ENCODE data around the gene CHN2.

Gene CHN2

DNA sequence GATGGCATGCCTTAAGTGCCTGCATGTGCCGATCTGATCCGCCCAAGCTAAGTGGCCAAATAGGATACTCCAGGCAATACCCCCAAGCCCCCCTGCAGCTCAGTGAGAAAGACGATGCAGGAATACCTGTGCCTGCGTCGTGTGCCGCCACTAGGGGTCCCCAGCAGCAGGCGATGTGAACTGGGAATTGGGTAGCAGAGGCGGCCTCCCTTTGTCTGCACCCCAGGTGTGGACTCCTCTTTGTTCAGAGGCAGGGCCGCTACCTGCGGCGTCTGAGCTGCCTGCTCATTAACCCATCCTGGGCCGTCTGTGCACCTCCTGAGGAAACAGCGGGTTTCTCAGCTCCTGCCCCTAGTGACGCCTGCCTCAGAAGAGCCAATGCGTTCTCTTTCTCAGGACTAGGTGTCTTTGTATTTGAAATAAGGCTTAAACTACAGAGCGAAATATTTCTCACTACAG lies 4.8 kb upstream of the CHN2 start:
- Histone ChIP-seq H3K36me3 (ENCODE audit: control insufficient read depth, insufficient read depth, low read length) (no peaks in the 10 kb centered on the region), H3K4me3 (ENCODE audit: extremely low read depth, insufficient read depth, low read length, poor library complexity, severe bottlenecking) (no peak overlapping the region), H3K4me1 (ENCODE audit: control insufficient read depth, insufficient read depth, low read length, poor library complexity, severe bottlenecking) (peaks cover 10% of the 10 kb centered on the region), H3K27ac (ENCODE audit: low read depth, low read length, severe bottlenecking) (no peak overlapping the region), H3K9me3 (ENCODE audit: control insufficient read depth, low read length) (no peaks in the 10 kb centered on the region)
- 2 to 8% methylated on average over 8 to 13 of the region's 16 CpGs for WGBS, 2 experiments (ENCODE audit: insufficient coverage in 2 of 2)

DNA sequence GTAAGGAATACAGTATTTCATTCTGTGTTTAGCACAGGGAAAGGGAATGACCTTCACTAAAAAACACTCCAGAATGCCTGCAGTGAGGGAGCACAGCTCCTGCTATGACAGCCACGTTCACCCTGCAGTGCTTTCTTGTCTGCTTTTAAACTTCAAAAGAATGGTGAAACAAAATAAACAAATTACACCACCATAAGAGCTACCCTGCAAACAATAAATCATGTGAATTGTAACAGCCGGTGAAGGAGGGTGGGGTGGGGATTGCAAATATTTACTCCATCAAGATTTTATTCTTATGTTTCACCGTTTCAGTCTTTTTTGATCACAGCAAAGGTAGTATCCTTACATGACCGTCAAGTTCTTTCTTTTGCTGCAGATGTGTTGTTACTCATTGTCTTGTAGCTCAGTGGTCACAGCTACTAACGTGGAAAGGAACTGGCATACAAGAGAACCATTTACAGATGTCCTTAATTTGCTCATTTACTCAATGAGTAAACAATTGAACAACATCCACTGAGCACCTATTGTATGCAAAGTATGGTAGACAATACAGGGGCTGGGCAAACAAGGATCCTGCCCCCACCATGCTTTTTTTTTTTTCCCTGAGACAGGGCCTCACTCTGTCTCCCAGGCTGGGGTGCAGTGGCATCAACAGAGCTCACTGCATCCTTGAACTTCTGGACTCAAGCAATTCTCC lies 4.1 kb upstream of the CHN2 start:
- 44% methylated on average over 2 of the region's 5 CpGs; no CpG with 5 or more reads in 1 of the 2 experiments for WGBS, 2 experiments (ENCODE audit: insufficient coverage in 2 of 2)
- no peaks in the 10 kb centered on the region for H3K9me3 ChIP-seq (ENCODE audit: control insufficient read depth, low read length)
- peak overlapping the region; percentile 13 for H3K27ac ChIP-seq (ENCODE audit: low read depth, low read length, severe bottlenecking)
- no peak overlapping the region for H3K4me3 ChIP-seq (ENCODE audit: extremely low read depth, insufficient read depth, low read length, poor library complexity, severe bottlenecking)
- no peaks in the 10 kb centered on the region for H3K36me3 ChIP-seq (ENCODE audit: control insufficient read depth, insufficient read depth, low read length)
- peaks cover 10% of the 10 kb centered on the region for H3K4me1 ChIP-seq (ENCODE audit: control insufficient read depth, insufficient read depth, low read length, poor library complexity, severe bottlenecking)

DNA sequence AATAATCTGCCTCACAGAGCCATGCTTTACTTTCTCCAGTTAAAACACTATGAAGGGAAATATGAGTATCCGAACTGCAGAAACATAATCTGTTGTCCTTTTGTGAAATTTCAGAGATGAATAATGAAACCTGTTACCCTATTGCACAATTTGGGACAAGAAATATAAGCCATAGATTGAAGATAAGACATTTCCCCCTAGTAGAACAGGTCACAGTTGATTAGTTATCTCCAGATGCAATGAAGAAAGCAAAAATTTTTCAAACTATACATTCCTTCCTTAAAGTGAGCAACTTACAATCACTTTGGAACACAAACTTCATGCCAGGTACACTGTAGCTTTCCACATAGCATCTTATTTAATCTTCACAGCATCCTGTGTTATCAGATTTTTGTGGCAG lies 2.3 kb upstream of the CHN2 start:
- Histone ChIP-seq H3K27ac (ENCODE audit: low read depth, low read length, severe bottlenecking) (no peak overlapping the region), H3K9me3 (ENCODE audit: control insufficient read depth, low read length) (no peaks in the 10 kb centered on the region), H3K4me1 (ENCODE audit: control insufficient read depth, insufficient read depth, low read length, poor library complexity, severe bottlenecking) (peaks cover 10% of the 10 kb centered on the region), H3K36me3 (ENCODE audit: control insufficient read depth, insufficient read depth, low read length) (no peaks in the 10 kb centered on the region), H3K4me3 (ENCODE audit: extremely low read depth, insufficient read depth, low read length, poor library complexity, severe bottlenecking) (no peak overlapping the region)
- WGBS, 2 experiments (ENCODE audit: insufficient coverage in 2 of 2) = no CpG with 5 or more reads among the region's 1 CpG

DNA sequence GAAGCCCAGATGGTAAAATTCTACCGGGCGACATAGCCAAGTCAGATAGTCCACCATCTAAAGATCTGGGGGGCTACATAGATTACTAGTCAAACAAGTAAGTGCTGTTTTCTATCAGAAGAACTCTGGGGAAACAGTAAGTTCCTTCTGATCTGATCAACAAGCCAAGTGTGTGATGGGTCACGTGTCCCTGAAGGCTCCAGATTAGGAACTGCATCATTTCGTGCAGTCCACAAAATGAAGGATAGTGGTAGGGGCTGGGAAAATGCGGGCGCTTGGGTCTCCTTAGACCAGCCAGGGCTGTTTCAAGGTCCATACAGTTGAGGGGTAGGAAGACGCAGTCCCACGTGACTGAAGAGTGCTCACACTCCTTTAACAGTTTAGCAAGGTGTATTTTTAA lies 1.8 kb upstream of the CHN2 start:
- WGBS, 2 experiments (ENCODE audit: insufficient coverage in 2 of 2) = 88 to 92% methylated on average over 8 of the region's 8 CpGs
- no peak overlapping the region for H3K4me3 ChIP-seq (ENCODE audit: extremely low read depth, insufficient read depth, low read length, poor library complexity, severe bottlenecking)
- peaks cover 10% of the 10 kb centered on the region for H3K4me1 ChIP-seq (ENCODE audit: control insufficient read depth, insufficient read depth, low read length, poor library complexity, severe bottlenecking)
- H3K27ac ChIP-seq (ENCODE audit: low read depth, low read length, severe bottlenecking) = no peak overlapping the region
- H3K9me3 ChIP-seq (ENCODE audit: control insufficient read depth, low read length) = no peaks in the 10 kb centered on the region
- H3K36me3 ChIP-seq (ENCODE audit: control insufficient read depth, insufficient read depth, low read length) = no peaks in the 10 kb centered on the region

DNA sequence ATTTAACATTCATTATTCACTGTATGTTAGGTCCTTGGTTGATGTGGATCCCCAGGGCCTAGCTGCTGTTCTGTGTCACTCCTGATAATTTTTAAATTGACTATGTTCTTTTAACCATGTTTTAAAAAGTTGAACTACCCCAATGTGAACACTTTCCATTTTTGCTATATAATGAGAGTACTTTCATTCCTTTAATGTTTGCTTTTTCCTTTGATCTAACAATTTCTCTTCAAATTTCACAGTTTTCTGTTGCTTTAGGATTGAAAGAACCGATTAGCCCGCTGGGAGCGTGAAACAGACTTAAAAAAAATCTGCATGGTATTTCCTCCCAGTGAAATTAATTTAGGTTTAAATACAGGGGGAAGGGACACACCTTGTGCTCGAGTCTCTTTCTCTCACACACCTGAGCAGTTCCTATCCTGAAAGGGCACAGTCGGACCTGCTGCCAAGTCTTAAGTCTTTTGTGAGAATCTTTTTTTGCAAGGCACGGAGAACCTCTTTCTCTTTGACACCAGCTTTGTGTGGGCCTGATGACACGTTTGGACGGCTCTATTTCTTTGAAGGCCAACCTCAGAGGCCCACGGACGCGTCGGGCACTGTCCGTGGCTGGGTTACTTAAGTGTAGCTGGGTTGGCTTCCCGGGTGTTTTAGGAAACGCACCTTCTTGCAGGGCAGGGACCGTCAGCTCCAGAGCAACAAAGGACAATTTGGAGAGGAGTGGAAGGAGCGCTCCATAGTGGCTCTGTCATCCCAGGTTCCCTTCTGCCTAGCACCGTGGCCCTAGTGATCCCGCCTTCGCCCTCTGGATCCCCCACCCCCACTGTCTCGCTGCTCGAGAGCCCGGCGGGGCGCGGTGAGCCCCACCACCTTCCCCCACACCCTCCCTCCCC lies 1.0 kb upstream of the CHN2 start:
- no peaks in the 10 kb centered on the region for H3K9me3 ChIP-seq (ENCODE audit: control insufficient read depth, low read length)
- H3K27ac ChIP-seq (ENCODE audit: low read depth, low read length, severe bottlenecking) = no peak overlapping the region
- peak overlapping the region; percentile 59 for H3K4me3 ChIP-seq (ENCODE audit: extremely low read depth, insufficient read depth, low read length, poor library complexity, severe bottlenecking)
- peaks cover 10% of the 10 kb centered on the region for H3K4me1 ChIP-seq (ENCODE audit: control insufficient read depth, insufficient read depth, low read length, poor library complexity, severe bottlenecking)
- WGBS, 2 experiments (ENCODE audit: insufficient coverage in 2 of 2) = 6 to 21% methylated on average over 12 to 13 of the region's 26 CpGs
- H3K36me3 ChIP-seq (ENCODE audit: control insufficient read depth, insufficient read depth, low read length) = no peaks in the 10 kb centered on the region

DNA sequence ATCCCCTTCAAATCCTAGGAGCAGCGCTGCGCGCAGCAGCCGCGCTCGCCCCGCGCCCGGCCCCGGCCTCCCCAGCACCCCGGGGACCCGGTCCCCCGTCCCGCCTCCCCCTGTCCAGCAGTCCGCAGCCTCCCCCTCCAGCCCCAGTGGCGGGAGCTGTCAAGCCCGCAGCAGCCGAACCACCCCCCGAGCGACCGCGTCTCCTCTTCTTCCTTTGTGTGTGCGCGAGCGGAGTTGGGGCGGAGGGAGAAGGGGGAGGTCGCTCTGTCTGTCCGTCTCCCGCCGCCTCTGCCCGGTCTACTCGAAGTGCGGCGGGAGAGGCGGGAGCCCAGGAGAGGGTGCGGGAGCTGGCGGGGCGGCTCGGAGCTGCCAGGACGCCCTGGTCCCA lies 375 bp upstream of the CHN2 start:
- Histone ChIP-seq H3K27ac (ENCODE audit: low read depth, low read length, severe bottlenecking) (no peak overlapping the region), H3K9me3 (ENCODE audit: control insufficient read depth, low read length) (no peaks in the 10 kb centered on the region), H3K4me1 (ENCODE audit: control insufficient read depth, insufficient read depth, low read length, poor library complexity, severe bottlenecking) (peaks cover 10% of the 10 kb centered on the region), H3K4me3 (ENCODE audit: extremely low read depth, insufficient read depth, low read length, poor library complexity, severe bottlenecking) (peak overlapping the region; percentile 59), H3K36me3 (ENCODE audit: control insufficient read depth, insufficient read depth, low read length) (no peaks in the 10 kb centered on the region)
- WGBS, 2 experiments (ENCODE audit: insufficient coverage in 2 of 2) = 0 to 1% methylated on average over 12 to 19 of the region's 40 CpGs

DNA sequence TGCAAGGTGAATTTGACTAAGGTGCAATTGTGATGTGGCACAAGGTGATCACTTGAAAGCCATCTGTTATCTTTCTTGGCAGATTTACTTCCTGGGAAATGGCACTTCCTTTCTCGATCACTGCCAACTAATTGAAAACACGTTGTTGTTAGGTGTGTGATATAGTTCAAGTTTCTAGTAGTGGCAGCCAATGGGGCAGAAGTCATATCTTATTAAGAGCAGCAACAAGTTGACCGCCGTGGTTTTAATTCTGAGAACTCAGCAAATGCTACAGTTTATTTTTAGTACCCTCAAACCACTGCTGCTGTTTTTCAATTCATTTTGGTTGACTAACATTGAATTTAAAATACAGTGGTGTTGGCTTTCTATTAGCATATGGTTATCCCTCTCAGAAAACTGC lies 1.6 kb downstream of the CHN2 start:
- 86 to 100% methylated on average over 1 to 2 of the region's 4 CpGs for WGBS, 2 experiments (ENCODE audit: insufficient coverage in 2 of 2)
- no peak overlapping the region for H3K4me3 ChIP-seq (ENCODE audit: extremely low read depth, insufficient read depth, low read length, poor library complexity, severe bottlenecking)
- H3K4me1 ChIP-seq (ENCODE audit: control insufficient read depth, insufficient read depth, low read length, poor library complexity, severe bottlenecking) = no peaks in the 10 kb centered on the region
- no peaks in the 10 kb centered on the region for H3K9me3 ChIP-seq (ENCODE audit: control insufficient read depth, low read length)
- H3K27ac ChIP-seq (ENCODE audit: low read depth, low read length, severe bottlenecking) = no peak overlapping the region
- H3K36me3 ChIP-seq (ENCODE audit: control insufficient read depth, insufficient read depth, low read length) = no peaks in the 10 kb centered on the region

DNA sequence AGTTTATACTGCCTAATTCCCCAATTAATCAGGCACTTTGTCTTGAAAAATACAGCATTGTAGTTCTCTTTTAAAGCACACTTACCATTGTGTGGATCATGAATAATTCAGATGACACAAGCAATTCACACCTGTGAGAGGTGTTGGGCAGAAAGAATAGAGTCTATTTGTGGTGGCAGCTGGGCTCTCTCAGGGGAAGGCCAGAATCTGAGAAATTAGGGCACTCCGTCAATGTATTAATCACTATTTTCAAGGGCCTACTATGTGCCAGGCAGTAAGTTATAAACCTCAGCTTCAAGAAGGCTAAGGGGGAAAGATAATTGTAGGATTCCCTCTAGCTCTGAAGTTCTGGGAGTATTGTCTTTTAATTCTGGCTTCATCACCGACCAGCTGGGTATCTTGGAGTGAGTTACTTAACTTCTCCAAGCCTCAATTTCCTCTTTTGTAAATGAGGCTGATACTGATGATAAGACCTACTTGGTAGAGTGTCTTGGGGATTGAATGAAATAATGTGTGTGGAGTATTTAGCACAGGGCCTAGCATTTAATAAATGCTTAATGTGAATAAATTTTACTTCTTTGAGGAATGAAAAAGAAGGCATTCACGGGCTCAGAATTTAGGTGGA lies 2.5 kb downstream of the CHN2 start:
- Histone ChIP-seq H3K27ac (ENCODE audit: low read depth, low read length, severe bottlenecking) (no peak overlapping the region), H3K36me3 (ENCODE audit: control insufficient read depth, insufficient read depth, low read length) (no peaks in the 10 kb centered on the region), H3K4me1 (ENCODE audit: control insufficient read depth, insufficient read depth, low read length, poor library complexity, severe bottlenecking) (no peaks in the 10 kb centered on the region), H3K4me3 (ENCODE audit: extremely low read depth, insufficient read depth, low read length, poor library complexity, severe bottlenecking) (no peak overlapping the region), H3K9me3 (ENCODE audit: control insufficient read depth, low read length) (no peaks in the 10 kb centered on the region)
- 67 to 83% methylated on average over 1 of the region's 3 CpGs for WGBS, 2 experiments (ENCODE audit: insufficient coverage in 2 of 2)

DNA sequence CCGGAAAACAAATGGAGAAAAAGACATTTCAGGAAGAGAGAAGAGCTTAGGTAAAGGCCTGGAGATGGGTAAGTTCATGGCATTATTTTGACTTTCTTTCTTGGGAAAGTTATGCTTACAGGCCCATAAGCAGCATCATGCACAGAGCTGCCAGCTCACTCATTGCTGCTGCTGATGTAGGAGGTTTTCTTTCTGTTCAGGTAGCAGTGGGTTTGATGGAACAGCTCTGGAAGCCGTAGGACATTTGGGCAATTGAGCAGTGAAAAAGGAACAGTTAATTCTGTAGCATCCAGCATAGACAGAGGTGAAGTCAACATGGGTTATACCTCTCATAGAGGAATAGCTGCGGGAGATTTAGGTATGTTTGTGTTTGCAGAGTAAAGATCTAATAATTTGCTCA lies 3.3 kb downstream of the CHN2 start:
- Histone ChIP-seq H3K4me1 (ENCODE audit: control insufficient read depth, insufficient read depth, low read length, poor library complexity, severe bottlenecking) (no peaks in the 10 kb centered on the region), H3K36me3 (ENCODE audit: control insufficient read depth, insufficient read depth, low read length) (no peaks in the 10 kb centered on the region), H3K4me3 (ENCODE audit: extremely low read depth, insufficient read depth, low read length, poor library complexity, severe bottlenecking) (no peak overlapping the region), H3K27ac (ENCODE audit: low read depth, low read length, severe bottlenecking) (no peak overlapping the region), H3K9me3 (ENCODE audit: control insufficient read depth, low read length) (no peaks in the 10 kb centered on the region)
- 95 to 100% methylated on average over 1 to 3 of the region's 3 CpGs for WGBS, 2 experiments (ENCODE audit: insufficient coverage in 2 of 2)

DNA sequence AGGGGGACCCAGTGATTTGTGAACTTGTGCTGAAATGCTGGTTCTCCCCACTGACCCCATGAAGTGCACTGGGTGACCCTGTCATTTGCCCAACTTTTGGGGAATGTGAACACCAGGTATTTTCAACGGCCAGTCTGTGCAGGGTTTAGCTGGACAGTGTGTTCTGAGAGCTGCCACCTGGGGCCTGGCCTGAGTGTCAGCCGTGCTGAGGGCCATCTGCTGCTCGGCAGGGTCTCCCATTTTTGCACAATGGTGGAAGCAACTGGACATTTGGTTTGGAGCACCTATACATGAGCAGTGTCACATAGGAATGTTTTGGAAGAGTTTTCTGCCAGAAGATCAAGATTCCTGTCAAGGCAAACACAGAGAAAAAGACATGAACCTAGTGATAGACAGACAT lies 5.2 kb downstream of the CHN2 start:
- no peak overlapping the region for H3K4me3 ChIP-seq (ENCODE audit: extremely low read depth, insufficient read depth, low read length, poor library complexity, severe bottlenecking)

More for the DNA sequence above, 5.2 kb downstream of the CHN2 start:
- Histone ChIP-seq H3K4me1 (ENCODE audit: control insufficient read depth, insufficient read depth, low read length, poor library complexity, severe bottlenecking) (peaks cover 3% of the 10 kb centered on the region), H3K9me3 (ENCODE audit: control insufficient read depth, low read length) (no peaks in the 10 kb centered on the region), H3K36me3 (ENCODE audit: control insufficient read depth, insufficient read depth, low read length) (no peaks in the 10 kb centered on the region), H3K27ac (ENCODE audit: low read depth, low read length, severe bottlenecking) (no peak overlapping the region)
- 81 to 82% methylated on average over 1 to 3 of the region's 3 CpGs for WGBS, 2 experiments (ENCODE audit: insufficient coverage in 2 of 2)
